GM10266 (cell line): ENCODE results near the gene UBIAD1.

Source experiments
- DNase-seq: peaks from one replicate; pipeline ENCODE4 v3.0.0; 2012; ENCODE audit errors: extremely low spot score
- CTCF ChIP-seq: IDR thresholded peaks from 2 replicates; pipeline ENCODE4 v1.5.1; 2012; ENCODE audit warnings: mild to moderate bottlenecking, low read depth; ENCODE audit not compliant: control insufficient read depth, insufficient read depth; ENCODE audit errors: missing control alignments

Gene UBIAD1

GRCh38 chr1:11309385-11309784 lies 36.4 kb downstream of the UBIAD1 start:
- TF ChIP-seq CTCF, result no peak

GRCh38 chr1:11311816-11312755 lies 39.1 kb downstream of the UBIAD1 start:
- TF ChIP-seq CTCF, result no peak
- DNase-seq, result no peak

More at GRCh38 chr1:11309385-11309784, 36.4 kb downstream of the UBIAD1 start:
- no peak for DNase-seq

- no peak for DNase-seq
- TF ChIP-seq CTCF, result no peak
These were observed 42.0 kb downstream of the UBIAD1 start for GRCh38 chr1:11314959-11315358.

- DNase-seq, result no peak
- TF ChIP-seq CTCF, result no peak
These were observed 43.7 kb downstream of the UBIAD1 start for GRCh38 chr1:11316701-11317100.

GRCh38 chr1:11318982-11319381 lies 46.0 kb downstream of the UBIAD1 start:
- TF ChIP-seq CTCF, result no peak
- DNase-seq, result no peak

GRCh38 chr1:11320153-11320936 lies 47.3 kb downstream of the UBIAD1 start:
- TF ChIP-seq CTCF, result peak; percentile 70
- peak; percentile 68 for DNase-seq
